Hepatocyte (in vitro differentiated cells): ENCODE data around the gene CMA1. TPM values are rescaled to one million over a fixed set of nuclear protein-coding genes. Genes with fewer than 3 reads are reported as not detected.
"Not testable (repeated sequence)": the region's sequence is repeated elsewhere in the genome, so short reads cannot be mapped to it uniquely, and the experiment has no call there.

Source experiments
- DNase-seq: peaks from one replicate; pipeline ENCODE4 v3.0.0-alpha.2; 2016; ENCODE audit warnings: low spot score
- H2AFZ ChIP-seq: fragments of 200-600 bp; sonication (generic); 2 replicates; pipeline ENCODE4 v1.6.0; 2016; ENCODE audit warnings: antibody characterized with exemption, mild to moderate bottlenecking
- H3K27ac ChIP-seq: fragments of 200-600 bp; sonication (generic); 2 replicates; pipeline ENCODE4 v1.5.1; 2016; ENCODE audit warnings: mild to moderate bottlenecking
- H3K27me3 ChIP-seq: fragments of 200-600 bp; sonication (generic); 2 replicates; pipeline ENCODE4 v1.6.1; 2016
- H3K36me3 ChIP-seq: fragments of 200-600 bp; sonication (generic); replicated peaks from 2 replicates; pipeline ENCODE4 v1.5.1; 2016; ENCODE audit warnings: low read depth; ENCODE audit not compliant: insufficient read depth
- H3K4me1 ChIP-seq: fragments of 200-600 bp; sonication (generic); 2 replicates; pipeline ENCODE4 v1.5.1; 2016; ENCODE audit warnings: mild to moderate bottlenecking, moderate library complexity; ENCODE audit not compliant: insufficient read depth
- H3K4me2 ChIP-seq: fragments of 200-600 bp; sonication (generic); 2 replicates; pipeline ENCODE4 v1.6.0; 2016
- H3K4me3 ChIP-seq: fragments of 200-600 bp; sonication (generic); 2 replicates; pipeline ENCODE4 v1.5.1; 2016; ENCODE audit warnings: mild to moderate bottlenecking
- H3K79me2 ChIP-seq: fragments of 200-600 bp; sonication (generic); 2 replicates; pipeline ENCODE4 v1.6.0; 2017; ENCODE audit warnings: mild to moderate bottlenecking
- H3K9me2 ChIP-seq: fragments of 200-600 bp; sonication (generic); replicated peaks from 2 replicates; pipeline ENCODE4 v1.6.0; 2017; ENCODE audit warnings: mild to moderate bottlenecking; ENCODE audit not compliant: insufficient read depth
- H3K9me3 ChIP-seq: fragments of 200-600 bp; sonication (generic); 2 replicates; pipeline ENCODE4 v1.5.1; 2016; ENCODE audit warnings: low read depth, mild to moderate bottlenecking
- H4K20me1 ChIP-seq: fragments of 200-600 bp; sonication (generic); 2 replicates; pipeline ENCODE4 v1.6.0; 2016; ENCODE audit warnings: mild to moderate bottlenecking; ENCODE audit not compliant: insufficient read depth, poor library complexity, severe bottlenecking
- CTCF ChIP-seq: fragments of 200-600 bp; sonication (generic); IDR thresholded peaks from 2 replicates; pipeline ENCODE4 v1.5.1; 2016; ENCODE audit warnings: antibody characterized with exemption, mild to moderate bottlenecking; ENCODE audit not compliant: poor library complexity
- EZH2 ChIP-seq: fragments of 200-600 bp; sonication (generic); IDR thresholded peaks from 2 replicates; pipeline ENCODE4 v1.6.1; 2016; ENCODE audit warnings: antibody characterized with exemption, mild to moderate bottlenecking, borderline replicate concordance
- EZH2phosphoT487 ChIP-seq: fragments of 200-600 bp; sonication (generic); IDR thresholded peaks from one replicate; pipeline ENCODE4 v1.6.1; 2018; ENCODE audit warnings: antibody characterized with exemption, mild to moderate bottlenecking, low read depth, moderate library complexity; ENCODE audit not compliant: unreplicated experiment, severe bottlenecking
- WGBS: methylation state at CpG from one replicate; pipeline ENCODE4 v1.1.6; 2016; ENCODE audit warnings: low lambda C conversion rate; ENCODE audit errors: missing lambda C conversion rate; 5-methylcytosine and 5-hydroxymethylcytosine counted together
- polyA plus RNA-seq: library from polyadenylated mRNA; unstranded; fragments of >200 nt; fragmentation: Nextera tagmentation; extraction: Ambion mirVana; gene quantifications from 2 replicates; pipeline ENCODE4 v1.2.1, GENCODE V29; 2016
- total RNA-seq: library from RNA; depleted of rRNA; stranded (reverse); fragments of >200 nt; gene quantifications from 2 replicates; pipeline ENCODE4 v1.2.3, GENCODE V29; 2014

Gene CMA1
- total and polyA plus RNA-seq, 2 experiments from 2014 or later, result not detected

GRCh38 chr14:24514209-24514608 lies 6.1 kb upstream of the CMA1 start:
- Histone ChIP-seq H4K20me1 (no peaks in the 10 kb centered on the region), H3K4me1 (no peaks in the 10 kb centered on the region), H3K4me3 (no peak overlapping the region), H3K27me3 (no peaks in the 10 kb centered on the region), H2AFZ (no peak overlapping the region), H3K9me2 (no peaks in the 10 kb centered on the region), H3K4me2 (no peak overlapping the region), H3K36me3 (no peaks in the 10 kb centered on the region), H3K27ac (no peak overlapping the region), H3K9me3 (no peaks in the 10 kb centered on the region), H3K79me2 (no peaks in the 10 kb centered on the region)
- DNase-seq, result no peak
- no peak for TF ChIP-seq EZH2phosphoT487
- 69% methylated on average over 1 of the region's 1 CpG for WGBS

- no peaks in the 10 kb centered on the region for H4K20me1 ChIP-seq
- H3K36me3 ChIP-seq, result no peaks in the 10 kb centered on the region
- no peak overlapping the region for H2AFZ ChIP-seq
- no peaks in the 10 kb centered on the region for H3K9me3 ChIP-seq
- H3K27me3 ChIP-seq, result no peaks in the 10 kb centered on the region
- no peaks in the 10 kb centered on the region for H3K4me1 ChIP-seq
- no peak overlapping the region for H3K27ac ChIP-seq
- no peaks in the 10 kb centered on the region for H3K9me2 ChIP-seq
- 14% methylated on average over 2 of the region's 2 CpGs for WGBS
- no peak for DNase-seq
- no peak overlapping the region for H3K4me2 ChIP-seq
- no peaks in the 10 kb centered on the region for H3K79me2 ChIP-seq
- no peak overlapping the region for H3K4me3 ChIP-seq
- TF ChIP-seq EZH2phosphoT487 (no peak), EZH2 (no peak), CTCF (no peak)
Observed at GRCh38 chr14:24513009-24513408, 4.9 kb upstream of the CMA1 start.

- 69% methylated on average over 6 of the region's 6 CpGs for WGBS
- no peaks in the 10 kb centered on the region for H3K4me1 ChIP-seq
- no peak overlapping the region for H3K4me3 ChIP-seq
- no peak overlapping the region for H3K4me2 ChIP-seq
- H3K27me3 ChIP-seq, result no peaks in the 10 kb centered on the region
- no peaks in the 10 kb centered on the region for H3K79me2 ChIP-seq
- no peaks in the 10 kb centered on the region for H3K9me2 ChIP-seq
- H2AFZ ChIP-seq, result no peak overlapping the region
- no peak for DNase-seq
- no peak for TF ChIP-seq EZH2phosphoT487
- TF ChIP-seq CTCF, result no peak
- TF ChIP-seq EZH2, result no peak
- H3K36me3 ChIP-seq, result no peaks in the 10 kb centered on the region
- H4K20me1 ChIP-seq, result no peaks in the 10 kb centered on the region
- no peaks in the 10 kb centered on the region for H3K9me3 ChIP-seq
- no peak overlapping the region for H3K27ac ChIP-seq
Observed at GRCh38 chr14:24506443-24506842, 1.6 kb downstream of the CMA1 start.

GRCh38 chr14:24504425-24504950 lies 3.6 kb downstream of the CMA1 start:
- no peak overlapping the region for H3K27ac ChIP-seq
- H3K4me2 ChIP-seq, result no peak overlapping the region
- no peak for DNase-seq
- TF ChIP-seq EZH2 (no peak), CTCF (no peak), EZH2phosphoT487 (no peak)
- no peaks in the 10 kb centered on the region for H3K9me2 ChIP-seq
- no peak overlapping the region for H3K4me3 ChIP-seq
- H3K9me3 ChIP-seq, result no peaks in the 10 kb centered on the region
- 69% methylated on average over 5 of the region's 5 CpGs for WGBS
- no peaks in the 10 kb centered on the region for H4K20me1 ChIP-seq
- H3K36me3 ChIP-seq, result no peaks in the 10 kb centered on the region
- H3K79me2 ChIP-seq, result no peaks in the 10 kb centered on the region
- no peaks in the 10 kb centered on the region for H3K27me3 ChIP-seq
- H2AFZ ChIP-seq, result no peak overlapping the region
- no peaks in the 10 kb centered on the region for H3K4me1 ChIP-seq

GRCh38 chr14:24491586-24492408 lies 16.3 kb downstream of the CMA1 start:
- WGBS, result 77% methylated on average over 19 of the region's 19 CpGs
- not testable (repeated sequence) for H3K4me3 ChIP-seq, H3K9me2 ChIP-seq, H3K4me1 ChIP-seq, DNase-seq, H3K27ac ChIP-seq, H3K79me2 ChIP-seq, H3K4me2 ChIP-seq, H3K9me3 ChIP-seq, H2AFZ ChIP-seq, H3K36me3 ChIP-seq, H3K27me3 ChIP-seq, H4K20me1 ChIP-seq
